Mucosa of gallbladder (tissue), 1 donor: Measurements from ENCODE around the gene LPGAT1. TPM values are rescaled to one million over a fixed set of nuclear protein-coding genes. Genes with fewer than 3 reads are reported as not detected.
"Not testable (repeated sequence)": the region's sequence is repeated elsewhere in the genome, so short reads cannot be mapped to it uniquely, and the experiment has no call there.

Experiments used
- DNase-seq: peaks from one replicate; pipeline ENCODE4 v3.0.0-alpha.2; 2020; ENCODE audit warnings: low spot score
- total RNA-seq: library from RNA; stranded (reverse); gene quantifications from one replicate; pipeline ENCODE4 v1.2.1, GENCODE V29; 2021
- donor health status: DM: no; HTN: no; CAD: no.

The LPGAT1 gene
- total RNA-seq, 1 donor from 2014 or later, result 51.4 TPM

- DNase-seq, result no peak
These were observed 125.0 kb downstream of the LPGAT1 start for GRCh38 chr1:211705467-211706091.

DNA sequence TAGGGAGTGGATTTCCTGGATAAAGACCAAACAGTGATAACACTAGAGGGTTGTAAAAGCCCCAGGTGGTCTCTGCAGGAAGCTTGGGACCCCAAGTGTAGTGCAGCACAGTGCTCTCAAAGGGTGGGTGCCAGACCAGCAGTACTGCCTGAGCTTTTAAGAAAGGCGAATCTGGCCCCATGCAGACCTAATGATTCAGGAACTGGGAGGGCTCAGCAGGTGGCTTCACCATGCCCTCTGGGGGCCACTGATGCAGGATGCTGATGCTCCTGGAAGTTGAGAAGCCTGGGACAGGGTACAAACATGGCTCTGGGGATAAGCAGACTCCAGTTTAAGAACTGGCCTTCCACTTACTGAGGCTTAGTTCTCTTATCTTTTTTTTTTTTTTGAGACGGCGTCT, 126.0 kb downstream of the LPGAT1 start:
- no peak for DNase-seq

GRCh38 chr1:211703812-211704537, 126.6 kb downstream of the LPGAT1 start:
- DNase-seq, result no peak

DNA sequence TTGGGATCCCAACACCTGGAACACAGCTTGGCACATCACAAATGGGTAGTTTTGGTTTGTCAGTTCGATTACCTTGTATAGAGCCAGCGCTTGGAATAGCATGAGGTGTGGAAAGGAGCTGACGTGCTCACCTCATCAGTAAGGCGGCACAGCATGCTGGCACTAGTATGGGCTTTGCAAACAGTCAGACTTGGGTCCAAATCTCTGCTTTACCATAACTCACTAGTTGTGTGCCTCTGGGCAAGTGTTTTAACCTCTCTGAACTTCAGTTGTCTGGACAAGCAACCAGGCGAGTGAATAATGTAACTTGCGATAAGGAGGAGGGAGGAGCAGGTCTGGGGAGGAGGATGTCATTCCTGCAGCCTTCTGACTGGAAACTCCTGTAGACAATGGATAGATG, 128.8 kb downstream of the LPGAT1 start:
- DNase-seq, result no peak

- DNase-seq, result no peak
These were observed 131.5 kb downstream of the LPGAT1 start for GRCh38 chr1:211699059-211699458.

DNA sequence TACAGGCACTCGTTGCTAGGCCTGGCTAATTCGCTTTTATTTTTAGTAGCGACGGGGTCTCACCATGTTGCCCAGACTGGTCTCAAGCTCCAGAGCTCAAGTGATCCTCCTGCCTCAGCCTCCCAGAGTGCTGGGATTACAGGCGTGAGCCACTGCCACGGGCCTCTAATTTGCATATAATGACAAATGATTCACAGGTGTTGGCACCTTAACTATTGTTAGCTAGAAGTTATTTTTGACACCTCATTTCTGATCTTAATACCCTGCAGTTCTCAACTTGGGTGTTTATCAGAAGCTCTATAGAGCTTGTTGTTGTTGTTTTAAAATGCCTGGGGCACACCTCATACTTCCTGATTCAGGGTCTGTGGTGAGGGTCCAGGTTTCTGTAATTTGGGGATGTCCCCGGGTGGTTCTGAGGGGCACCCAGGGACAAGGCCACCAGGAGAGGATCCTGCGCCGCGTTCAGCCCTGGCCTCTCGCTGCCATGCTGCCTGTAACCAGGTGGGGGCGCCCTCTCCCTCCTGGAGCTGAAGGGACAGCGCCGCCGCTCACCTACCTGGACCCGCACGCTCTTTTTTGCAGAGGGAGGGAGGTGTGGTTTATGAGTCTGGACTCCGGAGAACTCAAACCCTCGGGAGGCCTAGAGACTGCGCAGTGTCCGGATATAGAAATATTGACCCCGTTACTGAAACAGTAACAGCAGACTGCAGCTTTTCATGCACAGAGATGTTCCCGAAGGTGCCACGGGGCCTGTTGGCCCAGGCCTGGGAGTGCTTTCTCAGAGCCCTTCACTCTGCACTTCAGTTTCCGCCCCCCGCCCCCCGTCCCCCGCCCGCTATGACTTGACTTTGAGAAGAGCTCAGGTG, 132.2 kb downstream of the LPGAT1 start:
- peak; percentile 78 for DNase-seq

DNA sequence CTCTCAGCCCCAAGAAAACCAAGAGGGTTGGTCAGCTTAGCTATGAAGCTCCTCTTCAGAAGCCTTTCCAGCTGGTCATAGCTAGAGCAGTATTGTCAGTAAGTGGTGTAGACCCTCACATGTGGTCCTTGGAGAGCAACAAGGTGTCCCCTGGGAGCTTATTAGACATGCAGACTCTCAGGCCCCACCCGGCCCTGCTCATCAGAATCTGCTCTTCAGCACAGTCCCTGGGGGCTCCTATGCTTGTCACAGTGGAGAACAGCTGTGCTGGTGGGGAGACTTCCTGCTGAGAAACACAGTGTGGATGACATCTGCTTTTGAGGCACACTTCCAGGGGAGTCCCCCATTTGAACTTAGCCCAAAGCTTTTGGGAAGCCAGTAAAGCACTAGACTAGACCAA, 133.2 kb downstream of the LPGAT1 start:
- no peak for DNase-seq

- DNase-seq, result no peak
These were observed 135.3 kb downstream of the LPGAT1 start for GRCh38 chr1:211695135-211695816.

DNA sequence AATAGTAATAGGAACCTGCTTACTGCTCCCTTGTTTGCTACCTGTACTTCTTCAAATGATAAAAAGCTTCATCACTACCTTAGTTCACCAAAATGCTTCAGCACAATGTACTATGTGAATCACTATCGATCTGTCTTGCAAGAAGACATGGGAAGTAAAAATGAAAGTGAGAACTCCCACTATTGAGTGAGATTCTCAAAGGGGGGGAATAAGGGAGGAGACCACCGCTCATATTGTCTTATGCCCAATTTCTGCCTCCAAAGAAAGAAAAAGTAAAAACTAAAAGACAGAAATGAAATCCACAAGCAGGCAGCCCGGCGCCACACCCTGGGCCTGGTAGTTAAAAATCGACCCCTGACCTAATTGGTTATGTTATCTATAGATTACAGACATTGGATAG, 136.7 kb downstream of the LPGAT1 start:
- not testable (repeated sequence) for DNase-seq

Other genes starting within 250 kb of the LPGAT1 start
- 1.3 TPM for gene NEK2, start 155.1 kb downstream of the LPGAT1 start, total RNA-seq
- 13.4 TPM for gene INTS7, start 204.8 kb upstream of the LPGAT1 start, total RNA-seq
- 2.9 TPM for gene DTL, start 205.0 kb upstream of the LPGAT1 start, total RNA-seq